ENCODE results near the gene SEPTIN10.
"Not testable (repeated sequence)": the region's sequence is repeated elsewhere in the genome, so short reads cannot be mapped to it uniquely, and the experiment has no call there.

DNA sequence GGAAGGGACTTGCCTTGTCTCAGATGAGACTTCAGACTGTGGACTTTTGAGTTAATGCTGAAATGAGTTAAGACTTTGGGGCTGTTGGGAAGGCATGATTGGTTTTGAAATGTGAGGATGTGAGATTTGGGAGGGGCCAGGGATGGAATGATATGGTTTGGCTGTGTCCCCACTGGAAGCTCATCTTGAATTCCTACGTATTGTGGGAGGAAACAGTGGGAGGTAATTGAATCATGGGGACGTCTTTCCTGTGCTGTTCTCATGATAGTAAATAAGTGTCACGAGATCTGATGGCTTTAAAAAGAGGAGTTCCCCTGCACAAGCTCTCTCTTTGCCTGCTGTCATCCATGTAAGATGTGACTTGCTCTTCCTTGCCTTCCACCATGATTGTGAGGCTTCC, 77.2 kb downstream of the SEPTIN10 start:
- TF ChIP-seq, protein P1, sequence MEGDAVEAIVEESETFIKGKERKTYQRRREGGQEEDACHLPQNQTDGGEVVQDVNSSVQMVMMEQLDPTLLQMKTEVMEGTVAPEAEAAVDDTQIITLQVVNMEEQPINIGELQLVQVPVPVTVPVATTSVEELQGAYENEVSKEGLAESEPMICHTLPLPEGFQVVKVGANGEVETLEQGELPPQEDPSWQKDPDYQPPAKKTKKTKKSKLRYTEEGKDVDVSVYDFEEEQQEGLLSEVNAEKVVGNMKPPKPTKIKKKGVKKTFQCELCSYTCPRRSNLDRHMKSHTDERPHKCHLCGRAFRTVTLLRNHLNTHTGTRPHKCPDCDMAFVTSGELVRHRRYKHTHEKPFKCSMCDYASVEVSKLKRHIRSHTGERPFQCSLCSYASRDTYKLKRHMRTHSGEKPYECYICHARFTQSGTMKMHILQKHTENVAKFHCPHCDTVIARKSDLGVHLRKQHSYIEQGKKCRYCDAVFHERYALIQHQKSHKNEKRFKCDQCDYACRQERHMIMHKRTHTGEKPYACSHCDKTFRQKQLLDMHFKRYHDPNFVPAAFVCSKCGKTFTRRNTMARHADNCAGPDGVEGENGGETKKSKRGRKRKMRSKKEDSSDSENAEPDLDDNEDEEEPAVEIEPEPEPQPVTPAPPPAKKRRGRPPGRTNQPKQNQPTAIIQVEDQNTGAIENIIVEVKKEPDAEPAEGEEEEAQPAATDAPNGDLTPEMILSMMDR (IDR thresholded peaks at IDR 0.05), result not testable (repeated sequence)
- TF ChIP-seq POLR2A (IDR thresholded peaks at IDR 0.05), result not testable (repeated sequence)
